Astrocyte (in vitro differentiated cells and primary cell): Measurements from ENCODE around the gene COL24A1. TPM values are rescaled to one million over a fixed set of nuclear protein-coding genes. Genes with fewer than 3 reads are reported as not detected.

Experiments
- DNase-seq: peaks from one replicate; pipeline ENCODE4 v3.0.0-alpha.2; 2010; ENCODE audit warnings: low read depth
- FAIRE-seq: peaks from 2 replicates; lab custom pipeline; 2011; peaks lifted over from hg19 to GRCh38; lab: Jason Lieb, UNC
- H2AFZ ChIP-seq: 2 replicates; pipeline ENCODE4 v1.6.0; 2012; ENCODE audit warnings: low read depth, low read length, inconsistent platforms
- H3K27ac ChIP-seq: 2 replicates; pipeline ENCODE4 v1.5.1; 2011; ENCODE audit warnings: low read depth, low read length, inconsistent platforms
- H3K27me3 ChIP-seq: 2 replicates; pipeline ENCODE4 v1.6.0; 2011; ENCODE audit warnings: low read length, inconsistent platforms; ENCODE audit not compliant: insufficient read depth
- H3K36me3 ChIP-seq: 2 replicates; pipeline ENCODE4 v1.5.1; 2011; ENCODE audit warnings: low read length, inconsistent platforms; ENCODE audit not compliant: insufficient read depth
- H3K4me1 ChIP-seq: 2 replicates; pipeline ENCODE4 v1.5.1; 2011; ENCODE audit warnings: low read length, inconsistent platforms; ENCODE audit not compliant: insufficient read depth
- H3K4me2 ChIP-seq: 2 replicates; pipeline ENCODE4 v1.6.0; 2012; ENCODE audit warnings: low read length, inconsistent platforms
- H3K4me3 ChIP-seq: 2 replicates; pipeline ENCODE4 v1.5.1; 2011; ENCODE audit warnings: low read depth, mild to moderate bottlenecking, low read length, inconsistent platforms; ENCODE audit not compliant: insufficient read depth
- H3K79me2 ChIP-seq: 2 replicates; pipeline ENCODE4 v1.6.0; 2012; ENCODE audit warnings: mild to moderate bottlenecking, low read length, inconsistent platforms; ENCODE audit not compliant: insufficient read depth
- H3K9ac ChIP-seq: 2 replicates; pipeline ENCODE4 v1.6.0; 2012; ENCODE audit warnings: mild to moderate bottlenecking, low read length, inconsistent platforms
- H3K9me3 ChIP-seq: 2 replicates; pipeline ENCODE4 v1.5.1; 2012; ENCODE audit warnings: low read depth, mild to moderate bottlenecking, low read length, inconsistent platforms; ENCODE audit not compliant: insufficient read depth
- H4K20me1 ChIP-seq: 2 replicates; pipeline ENCODE4 v1.6.0; 2012; ENCODE audit warnings: low read length, inconsistent platforms; ENCODE audit not compliant: insufficient read depth
- H3K27ac Mint-ChIP-seq: one replicate; pipeline ENCODE4 v1.8.0; 2021; ENCODE audit warnings: mild to moderate bottlenecking, mixed read lengths; ENCODE audit not compliant: unreplicated experiment
- H3K27me3 Mint-ChIP-seq: one replicate; pipeline ENCODE4 v1.8.0; 2021; ENCODE audit warnings: low read depth, mixed read lengths; ENCODE audit not compliant: unreplicated experiment
- H3K36me3 Mint-ChIP-seq: one replicate; pipeline ENCODE4 v1.8.0; 2021; ENCODE audit warnings: low read depth, mixed read lengths; ENCODE audit not compliant: unreplicated experiment
- H3K4me1 Mint-ChIP-seq: one replicate; pipeline ENCODE4 v1.8.0; 2021; ENCODE audit warnings: low read depth, mixed read lengths; ENCODE audit not compliant: unreplicated experiment
- H3K4me3 Mint-ChIP-seq: one replicate; pipeline ENCODE4 v1.8.0; 2021; ENCODE audit warnings: mild to moderate bottlenecking, moderate library complexity, mixed read lengths; ENCODE audit not compliant: unreplicated experiment
- H3K9me3 Mint-ChIP-seq: one replicate; pipeline ENCODE4 v1.8.0; 2021; ENCODE audit warnings: mild to moderate bottlenecking, mixed read lengths; ENCODE audit not compliant: unreplicated experiment
- EZH2 ChIP-seq: IDR thresholded peaks from 2 replicates; pipeline ENCODE4 v1.6.1; 2012; ENCODE audit warnings: mild to moderate bottlenecking, low read length, inconsistent platforms; ENCODE audit not compliant: insufficient read depth
- total RNA-seq: library from RNA; stranded (reverse); gene quantifications from 2 replicates; pipeline ENCODE4 v1.2.1, GENCODE V29; 2021
- TF ChIP-seq, protein P1 (sequence below): IDR thresholded peaks from 2 replicates; pipeline ENCODE4 v1.5.1; 2011; ENCODE audit warnings: low read depth, mild to moderate bottlenecking, inconsistent platforms, low read length, moderate library complexity; ENCODE audit not compliant: insufficient read depth

Gene COL24A1
- total RNA-seq, 1 donor from 2014 or later = 5.6 TPM

DNA sequence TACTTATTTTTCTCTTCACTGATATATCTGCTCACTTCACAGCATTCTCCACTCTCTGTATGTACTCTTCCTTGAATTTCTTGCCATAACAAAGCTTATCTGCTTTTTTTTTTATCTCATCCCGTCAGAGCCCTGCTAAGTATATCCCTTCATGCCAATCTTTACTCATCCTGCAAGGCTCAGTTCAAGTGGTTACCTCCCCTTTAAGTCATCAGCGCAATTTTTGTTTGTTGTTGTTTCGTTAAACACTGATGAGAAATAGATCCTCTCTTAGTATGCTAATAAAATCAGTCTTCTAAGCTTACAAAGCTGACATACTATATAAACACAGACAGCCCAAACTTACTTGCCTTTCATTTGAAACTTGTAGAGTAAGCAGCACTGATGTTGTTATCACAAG lies 17.8 kb downstream of the COL24A1 start:
- Mint-ChIP-seq H3K4me3 (no peak overlapping the region), H3K36me3 (no peaks in the 10 kb centered on the region), H3K27ac (no peak overlapping the region), H3K4me1 (peaks cover 28% of the 10 kb centered on the region), H3K27me3 (no peaks in the 10 kb centered on the region), H3K9me3 (peaks cover under 1% of the 10 kb centered on the region)
- Histone ChIP-seq H3K79me2 (no peaks in the 10 kb centered on the region), H3K4me3 (no peak overlapping the region), H3K27me3 (no peaks in the 10 kb centered on the region), H4K20me1 (no peaks in the 10 kb centered on the region), H2AFZ (no peak overlapping the region), H3K9me3 (no peaks in the 10 kb centered on the region), H3K9ac (no peak overlapping the region), H3K4me1 (peaks cover 4% of the 10 kb centered on the region), H3K4me2 (no peak overlapping the region), H3K36me3 (no peaks in the 10 kb centered on the region), H3K27ac (no peak overlapping the region)
- DNase-seq (no peak), FAIRE-seq (no peak)
- TF ChIP-seq, protein P1, sequence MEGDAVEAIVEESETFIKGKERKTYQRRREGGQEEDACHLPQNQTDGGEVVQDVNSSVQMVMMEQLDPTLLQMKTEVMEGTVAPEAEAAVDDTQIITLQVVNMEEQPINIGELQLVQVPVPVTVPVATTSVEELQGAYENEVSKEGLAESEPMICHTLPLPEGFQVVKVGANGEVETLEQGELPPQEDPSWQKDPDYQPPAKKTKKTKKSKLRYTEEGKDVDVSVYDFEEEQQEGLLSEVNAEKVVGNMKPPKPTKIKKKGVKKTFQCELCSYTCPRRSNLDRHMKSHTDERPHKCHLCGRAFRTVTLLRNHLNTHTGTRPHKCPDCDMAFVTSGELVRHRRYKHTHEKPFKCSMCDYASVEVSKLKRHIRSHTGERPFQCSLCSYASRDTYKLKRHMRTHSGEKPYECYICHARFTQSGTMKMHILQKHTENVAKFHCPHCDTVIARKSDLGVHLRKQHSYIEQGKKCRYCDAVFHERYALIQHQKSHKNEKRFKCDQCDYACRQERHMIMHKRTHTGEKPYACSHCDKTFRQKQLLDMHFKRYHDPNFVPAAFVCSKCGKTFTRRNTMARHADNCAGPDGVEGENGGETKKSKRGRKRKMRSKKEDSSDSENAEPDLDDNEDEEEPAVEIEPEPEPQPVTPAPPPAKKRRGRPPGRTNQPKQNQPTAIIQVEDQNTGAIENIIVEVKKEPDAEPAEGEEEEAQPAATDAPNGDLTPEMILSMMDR = no peak
- TF ChIP-seq EZH2 = no peak

DNA sequence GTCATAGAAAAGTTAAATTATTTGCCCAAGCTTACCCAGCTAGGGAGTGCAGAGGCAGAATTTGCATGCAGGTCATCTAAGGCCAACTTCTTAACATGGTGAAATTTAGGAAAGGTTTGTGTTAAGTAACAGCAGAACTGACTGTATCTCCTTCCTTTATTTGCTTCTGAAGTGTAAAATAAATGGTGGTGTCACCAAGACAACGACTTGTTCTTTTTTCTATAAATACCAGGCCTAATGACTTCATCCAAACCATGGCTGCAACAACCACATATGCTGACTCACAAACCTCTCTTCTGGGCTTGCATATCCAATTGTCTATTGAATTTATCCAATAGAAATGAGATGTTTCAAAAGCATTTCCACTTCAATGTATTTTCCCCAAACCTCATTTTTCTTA lies 19.1 kb downstream of the COL24A1 start:
- FAIRE-seq = peak; percentile 62
- H3K9ac ChIP-seq = peak overlapping the region; percentile 37
- peak; percentile 98 for DNase-seq
- no peaks in the 10 kb centered on the region for H3K9me3 ChIP-seq
- no peaks in the 10 kb centered on the region for H3K27me3 Mint-ChIP-seq
- no peaks in the 10 kb centered on the region for H3K36me3 ChIP-seq
- peaks cover 28% of the 10 kb centered on the region for H3K4me1 Mint-ChIP-seq
- no peaks in the 10 kb centered on the region for H4K20me1 ChIP-seq
- H2AFZ ChIP-seq = no peak overlapping the region
- no peak overlapping the region for H3K4me3 ChIP-seq
- peaks cover 4% of the 10 kb centered on the region for H3K4me1 ChIP-seq
- no peaks in the 10 kb centered on the region for H3K36me3 Mint-ChIP-seq
- TF ChIP-seq, protein P1 = no peak
- TF ChIP-seq EZH2 = no peak
- peak overlapping the region; percentile 65 for H3K27ac ChIP-seq
- H3K27me3 ChIP-seq = no peaks in the 10 kb centered on the region
- peak overlapping the region; percentile 40 for H3K4me2 ChIP-seq
- H3K4me3 Mint-ChIP-seq = no peak overlapping the region
- H3K27ac Mint-ChIP-seq = peak overlapping the region; percentile 93
- peaks cover 4% of the 10 kb centered on the region for H3K9me3 Mint-ChIP-seq
- no peaks in the 10 kb centered on the region for H3K79me2 ChIP-seq

DNA sequence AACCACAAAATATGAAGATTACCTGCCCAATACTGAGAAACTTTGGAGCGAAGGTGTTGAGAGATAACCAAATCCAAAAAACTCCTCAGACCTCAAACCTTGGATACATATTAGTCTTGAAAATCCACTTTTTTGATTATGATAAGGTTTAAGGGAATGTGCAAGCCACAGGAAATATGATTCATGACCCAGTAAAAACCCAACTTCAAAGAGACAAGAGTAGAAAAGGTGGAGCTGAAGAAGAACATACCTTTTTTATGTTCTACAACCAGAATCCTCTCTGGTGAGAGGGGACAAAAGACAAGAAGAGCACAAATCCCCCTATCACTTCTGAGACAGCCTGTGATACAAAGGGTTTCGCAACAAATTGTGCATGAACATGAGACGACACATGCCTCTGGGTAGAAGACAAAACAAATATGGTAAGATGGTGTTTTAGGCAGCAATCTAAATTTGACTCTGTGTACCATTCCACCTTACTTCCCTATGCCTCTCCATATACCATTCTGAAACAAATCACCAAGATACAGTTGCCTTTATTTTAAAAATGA lies 37.3 kb downstream of the COL24A1 start:
- H3K4me3 Mint-ChIP-seq = no peak overlapping the region
- Histone ChIP-seq H3K4me3 (no peak overlapping the region), H3K9me3 (no peaks in the 10 kb centered on the region), H3K27ac (no peak overlapping the region), H2AFZ (no peak overlapping the region), H3K4me1 (no peaks in the 10 kb centered on the region), H3K4me2 (no peak overlapping the region), H3K9ac (no peak overlapping the region), H3K27me3 (no peaks in the 10 kb centered on the region), H3K36me3 (no peaks in the 10 kb centered on the region), H4K20me1 (no peaks in the 10 kb centered on the region), H3K79me2 (no peaks in the 10 kb centered on the region)
- H3K27me3 Mint-ChIP-seq = no peaks in the 10 kb centered on the region
- no peak overlapping the region for H3K27ac Mint-ChIP-seq
- DNase-seq = no peak
- FAIRE-seq = no peak
- peaks cover 2% of the 10 kb centered on the region for H3K36me3 Mint-ChIP-seq
- TF ChIP-seq, protein P1 = no peak
- TF ChIP-seq EZH2 = no peak
- peaks cover 6% of the 10 kb centered on the region for H3K9me3 Mint-ChIP-seq
- H3K4me1 Mint-ChIP-seq = peaks cover 2% of the 10 kb centered on the region
